COLO829 (cell line): ENCODE results near the gene RPS25.
"Not testable (repeated sequence)": the region's sequence is repeated elsewhere in the genome, so short reads cannot be mapped to it uniquely, and the experiment has no call there.

Source experiments
- DNase-seq: peaks from one replicate; pipeline ENCODE4 v3.0.0; 2012; ENCODE audit warnings: low spot score

The RPS25 gene

DNA sequence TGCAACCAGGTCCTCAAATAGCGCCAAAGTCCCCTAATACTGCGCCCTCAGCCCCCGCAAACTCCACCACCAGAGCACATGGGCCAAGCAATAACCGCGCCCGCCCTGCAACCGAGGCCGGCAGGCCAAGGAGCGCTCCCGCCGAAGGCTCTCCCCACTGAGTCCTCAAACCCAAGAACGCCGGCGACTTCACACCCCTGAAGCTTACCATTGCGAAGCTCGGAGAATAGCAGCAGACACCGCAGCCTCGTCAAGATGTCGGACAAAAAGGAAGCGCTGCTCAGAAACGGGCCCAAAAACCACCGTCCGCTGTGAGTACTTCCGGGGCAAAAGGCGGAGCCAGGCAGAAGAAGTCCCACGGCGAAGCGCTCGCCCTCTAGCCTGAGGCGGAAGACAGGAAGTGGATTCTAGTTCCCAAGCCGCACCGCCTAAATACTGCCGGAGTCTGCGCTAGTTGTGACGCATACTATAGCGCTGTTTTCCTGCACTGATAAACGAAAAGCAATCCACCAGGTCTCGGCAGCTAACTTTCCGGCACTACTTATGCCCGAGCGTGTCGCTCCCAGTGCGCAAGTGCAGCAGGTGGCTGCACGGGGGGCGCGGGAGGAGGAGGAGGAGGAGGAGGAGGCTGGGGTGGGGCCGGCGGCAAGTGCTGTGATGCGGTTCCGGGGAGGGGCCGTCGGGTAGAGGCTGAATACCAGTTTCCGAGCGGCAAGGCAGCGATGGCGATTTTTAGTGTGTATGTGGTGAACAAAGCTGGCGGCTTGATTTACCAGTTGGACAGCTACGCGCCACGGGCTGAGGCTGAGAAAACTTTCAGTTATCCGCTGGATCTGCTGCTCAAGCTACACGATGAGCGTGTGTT lies at the start of gene RPS25, which contains the start of gene TRAPPC4:
Gene RPS25, minus strand, starts transcription at position 270 of the 865 bp plus-strand sequence. Its CDS starts 59 bp downstream, at position 211.
Gene TRAPPC4, plus strand, starts transcription at position 693 of the 865 bp plus-strand sequence. Its CDS starts 30 bp downstream, at position 723.
- DNase-seq, result peak; percentile 91

DNA sequence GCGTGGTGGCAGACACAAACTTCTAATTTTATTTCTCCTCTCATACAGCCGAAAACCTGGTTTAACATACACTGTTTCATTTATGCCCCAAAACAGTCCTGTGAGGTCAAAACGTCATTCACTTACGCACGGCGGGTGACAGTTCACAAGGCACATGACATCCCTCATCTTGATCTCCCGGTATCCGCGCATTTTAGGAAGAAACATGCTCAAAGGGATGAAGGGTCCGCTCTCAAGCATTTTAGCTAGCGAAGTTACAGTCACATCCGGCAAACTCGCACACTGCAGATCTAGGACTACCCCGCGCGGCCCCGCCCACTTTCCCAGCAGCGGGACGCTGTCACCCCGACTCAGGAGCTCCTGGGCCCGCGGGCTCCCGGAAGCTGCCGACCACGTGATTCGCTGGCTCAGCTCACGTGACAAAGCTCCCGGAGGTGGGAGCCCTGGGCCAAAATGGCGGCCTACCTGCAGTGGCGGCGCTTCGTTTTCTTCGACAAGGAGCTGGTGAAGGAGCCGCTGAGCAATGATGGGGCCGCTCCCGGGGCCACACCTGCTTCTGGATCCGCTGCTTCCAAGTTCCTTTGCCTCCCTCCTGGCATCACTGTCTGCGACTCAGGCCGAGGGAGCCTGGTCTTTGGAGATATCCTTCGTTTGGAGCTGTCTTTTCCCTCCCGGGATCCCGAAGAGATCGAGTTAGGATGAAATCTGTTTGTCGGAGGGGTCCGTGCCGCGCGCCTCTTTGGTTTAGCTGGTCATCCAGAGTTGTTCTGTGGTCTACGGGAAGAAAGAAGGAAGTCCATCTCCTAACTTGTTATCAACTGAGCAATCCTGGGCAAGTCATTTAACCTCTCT lies 49.5 kb upstream of the RPS25 start, which contains the start of gene VPS11:
Gene VPS11, plus strand, starts transcription at position 448 of the 852 bp plus-strand sequence. Its CDS starts 6 bp downstream, at position 454.
- DNase-seq, result peak; percentile 96

GRCh38 chr11:119065369-119065768 lies 47.2 kb upstream of the RPS25 start:
- peak; percentile 53 for DNase-seq

GRCh38 chr11:119062779-119063178 lies 44.6 kb upstream of the RPS25 start:
- DNase-seq, result no peak

- no peak for DNase-seq
Measured at GRCh38 chr11:119061256-119061655, 43.1 kb upstream of the RPS25 start.

DNA sequence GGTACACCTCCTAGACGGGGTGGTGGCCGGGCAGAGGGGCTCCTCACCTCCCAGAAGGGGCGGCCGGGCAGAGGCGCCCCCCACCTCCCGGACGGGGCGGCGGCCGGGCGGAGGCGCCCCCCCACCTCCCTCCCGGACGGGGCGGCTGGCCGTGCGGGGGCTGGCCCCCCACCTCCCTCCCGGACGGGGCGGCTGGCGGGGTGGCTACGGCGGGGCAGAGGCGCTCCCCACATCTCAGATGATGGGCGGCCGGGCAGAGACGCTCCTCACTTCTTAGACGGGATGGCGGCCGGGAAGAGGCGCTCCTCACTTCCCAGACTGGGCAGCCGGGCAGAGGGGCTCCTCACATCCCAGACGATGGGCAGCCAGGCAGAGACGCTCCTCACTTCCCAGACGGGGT lies 41.0 kb upstream of the RPS25 start:
- not testable (repeated sequence) for DNase-seq

GRCh38 chr11:119057000-119057769 lies 39.0 kb upstream of the RPS25 start, which contains the start of gene HYOU1:
Gene HYOU1, minus strand, starts transcription at chr11:119057205. Its CDS starts 1,045 bp downstream, at chr11:119056160.
- peak; percentile 91 for DNase-seq

DNA sequence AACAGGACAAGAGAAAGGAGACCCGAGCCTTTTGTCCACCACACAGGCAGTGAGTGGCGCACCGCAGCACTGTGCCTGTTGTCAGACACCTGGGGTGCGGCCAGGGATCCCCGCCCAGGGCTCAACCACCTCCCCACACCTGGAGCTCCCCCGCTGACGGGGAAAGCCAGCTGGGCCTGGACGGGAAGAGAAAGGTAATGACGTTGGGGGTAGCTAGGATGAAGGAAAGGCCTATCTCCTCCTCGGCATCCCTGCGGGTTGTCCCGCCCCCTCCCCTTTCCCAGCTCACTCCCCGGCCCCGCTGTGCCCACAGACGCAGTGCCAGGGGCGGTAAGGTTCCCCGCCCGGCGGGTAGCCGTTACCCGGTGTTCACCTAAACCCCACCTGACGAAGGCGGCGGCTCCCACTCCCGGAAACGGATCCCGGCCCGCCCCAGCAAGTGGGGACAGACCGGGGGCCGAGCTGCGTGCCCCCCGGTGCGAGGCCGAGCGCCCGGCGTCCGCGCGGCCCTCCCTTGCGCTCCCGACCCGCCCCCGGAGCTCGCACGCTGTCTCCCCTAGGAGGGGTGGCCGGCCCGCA lies 38.4 kb upstream of the RPS25 start:
- no peak for DNase-seq

GRCh38 chr11:119055901-119056300 lies 37.8 kb upstream of the RPS25 start:
- DNase-seq, result no peak

DNA sequence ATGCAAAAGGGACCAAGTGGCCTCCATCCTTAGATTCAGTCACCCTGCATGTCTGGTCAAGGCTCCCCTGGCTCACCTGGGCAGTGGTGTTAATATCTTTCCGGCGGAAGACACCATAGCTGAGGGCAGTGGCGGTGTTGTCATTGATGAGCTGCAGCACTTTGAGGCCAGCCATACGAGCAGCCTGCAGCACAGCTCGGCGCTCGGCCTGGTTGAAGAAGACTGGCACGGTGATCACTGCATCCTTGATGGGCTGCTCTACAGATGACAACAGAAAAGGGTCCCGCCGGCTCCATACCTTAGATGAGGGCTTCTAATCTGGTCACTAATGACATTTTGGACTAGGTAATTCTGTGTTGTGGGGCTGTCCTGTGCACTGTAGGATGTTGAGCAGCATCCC lies 36.3 kb upstream of the RPS25 start:
- no peak for DNase-seq

DNA sequence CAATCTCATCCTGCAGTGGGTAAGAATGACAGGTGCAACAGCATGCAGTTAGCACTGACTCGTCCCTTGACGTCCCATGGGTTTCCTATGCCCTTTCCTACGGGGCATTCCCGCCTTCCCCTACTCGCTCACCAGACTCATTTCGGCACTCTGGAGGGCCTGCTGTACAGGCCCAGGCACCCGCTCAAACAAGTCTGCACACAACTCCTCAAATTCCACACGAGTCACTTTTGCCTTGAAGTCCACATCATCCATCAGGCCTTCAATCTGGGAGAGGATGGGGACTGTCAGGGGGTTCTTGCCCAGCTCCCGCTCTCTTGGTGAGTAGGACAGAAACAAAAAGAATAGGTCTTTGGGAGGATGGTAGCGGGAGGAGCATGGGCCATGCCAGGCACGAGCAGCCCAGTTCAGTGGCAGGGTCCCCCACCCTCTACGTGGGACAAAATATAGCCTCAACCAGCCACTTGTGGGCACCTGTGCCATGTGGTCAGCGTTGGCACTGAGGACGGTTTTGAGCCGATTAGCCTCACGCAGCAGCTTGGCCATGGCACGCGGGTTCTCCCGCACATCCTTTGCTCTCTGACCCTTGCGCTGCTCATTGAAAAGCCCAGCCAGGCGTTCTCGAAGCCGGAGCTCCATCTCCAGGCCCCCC lies 34.1 kb upstream of the RPS25 start:
- no peak for DNase-seq

DNA sequence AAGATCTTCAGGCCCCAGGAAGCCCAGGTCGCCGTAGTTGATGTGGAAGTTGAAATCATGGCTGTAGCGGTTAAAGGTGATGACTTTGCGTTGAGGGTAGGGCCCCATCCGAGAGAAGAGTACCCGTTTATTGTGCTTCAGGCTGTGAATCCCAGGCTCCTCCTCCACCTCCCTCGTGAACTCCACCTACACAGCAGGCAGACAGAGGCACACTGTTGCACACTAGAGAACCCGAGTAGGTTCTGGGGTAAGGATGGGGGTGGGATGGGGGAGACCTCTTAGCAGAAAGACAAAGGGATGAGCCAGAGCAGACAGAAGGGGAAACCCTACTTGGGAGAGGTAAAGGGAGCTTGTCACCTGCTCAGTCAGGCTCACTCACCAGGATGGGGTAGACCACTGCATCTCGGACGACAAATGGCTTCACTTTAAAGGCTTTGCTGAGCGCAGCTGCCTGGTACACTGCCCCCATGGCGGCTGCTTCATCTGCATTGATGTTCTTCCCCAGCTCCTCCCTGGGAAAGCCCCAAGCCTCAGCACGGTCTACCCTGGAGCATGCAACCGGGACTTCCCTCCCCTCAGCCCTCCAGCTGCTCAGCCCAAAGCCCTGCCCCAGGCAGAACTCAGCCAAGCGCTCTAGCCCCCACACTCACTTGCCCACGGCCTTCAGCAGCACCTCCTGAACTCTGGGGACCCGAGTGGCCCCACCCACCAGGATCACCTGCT lies 33.5 kb upstream of the RPS25 start:
- no peak for DNase-seq

DNA sequence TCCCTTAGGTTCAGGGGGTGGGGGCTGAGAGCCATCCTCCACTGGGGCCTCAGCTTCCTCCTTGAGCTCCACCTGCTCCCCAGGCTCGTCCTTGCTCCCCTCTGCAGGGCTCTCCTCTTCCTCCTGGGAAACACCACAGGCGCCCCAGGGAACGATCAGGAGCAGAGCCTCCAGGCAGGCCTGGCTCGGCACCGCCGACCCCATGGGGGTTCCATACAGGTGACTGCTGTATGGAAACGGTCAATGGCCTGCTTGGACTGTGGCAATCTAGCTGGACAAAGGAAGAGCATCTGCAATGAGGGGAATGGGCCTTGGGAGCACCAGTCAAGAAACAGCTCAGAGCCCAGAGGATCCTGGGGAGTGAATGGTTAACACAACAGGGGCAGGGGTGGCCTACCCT lies 30.9 kb upstream of the RPS25 start:
- DNase-seq, result no peak

- no peak for DNase-seq
Measured at GRCh38 chr11:119048644-119049043, 30.5 kb upstream of the RPS25 start.

DNA sequence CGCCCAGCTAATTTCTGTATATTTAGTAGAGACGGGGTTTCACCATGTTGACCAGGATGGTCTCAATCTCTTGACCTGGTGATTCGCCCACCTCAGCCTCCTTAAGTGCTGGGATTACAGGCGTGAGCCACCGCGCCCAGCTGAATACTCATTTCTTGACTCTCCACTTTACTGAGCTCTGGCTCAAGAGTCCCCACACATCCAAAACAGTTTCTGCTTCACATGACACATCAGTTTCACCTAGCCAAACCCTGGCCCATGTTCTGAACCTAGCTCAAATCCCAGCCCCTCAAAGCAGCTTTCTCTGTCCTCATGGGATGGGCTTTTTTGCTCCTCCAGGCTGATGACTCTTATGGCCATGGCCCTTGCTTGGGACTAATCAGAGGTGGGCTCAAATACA lies 29.1 kb upstream of the RPS25 start:
- DNase-seq, result no peak

GRCh38 chr11:119046489-119046888 lies 28.3 kb upstream of the RPS25 start:
- no peak for DNase-seq

DNA sequence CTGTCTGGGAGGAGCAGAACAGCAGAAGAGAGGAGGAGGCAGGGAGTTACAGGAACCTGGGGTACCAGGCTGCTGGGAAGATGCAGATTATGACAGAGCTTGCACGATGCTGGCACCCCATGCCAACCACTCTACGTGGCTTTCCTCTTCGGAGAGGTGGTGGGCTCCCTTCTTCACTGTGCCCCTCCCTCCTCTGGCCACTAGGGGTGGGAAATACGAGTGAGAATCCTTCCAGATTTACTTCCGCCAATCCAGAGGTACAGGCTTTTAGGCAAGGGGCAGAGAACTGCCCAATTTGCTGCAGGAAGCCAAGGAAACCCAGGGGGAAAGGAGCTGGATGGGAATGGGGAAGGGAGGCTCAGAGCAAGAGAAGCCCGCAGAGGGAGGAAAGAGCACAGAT lies 26.6 kb upstream of the RPS25 start:
- DNase-seq, result no peak

GRCh38 chr11:119042927-119043326 lies 24.8 kb upstream of the RPS25 start:
- no peak for DNase-seq

DNA sequence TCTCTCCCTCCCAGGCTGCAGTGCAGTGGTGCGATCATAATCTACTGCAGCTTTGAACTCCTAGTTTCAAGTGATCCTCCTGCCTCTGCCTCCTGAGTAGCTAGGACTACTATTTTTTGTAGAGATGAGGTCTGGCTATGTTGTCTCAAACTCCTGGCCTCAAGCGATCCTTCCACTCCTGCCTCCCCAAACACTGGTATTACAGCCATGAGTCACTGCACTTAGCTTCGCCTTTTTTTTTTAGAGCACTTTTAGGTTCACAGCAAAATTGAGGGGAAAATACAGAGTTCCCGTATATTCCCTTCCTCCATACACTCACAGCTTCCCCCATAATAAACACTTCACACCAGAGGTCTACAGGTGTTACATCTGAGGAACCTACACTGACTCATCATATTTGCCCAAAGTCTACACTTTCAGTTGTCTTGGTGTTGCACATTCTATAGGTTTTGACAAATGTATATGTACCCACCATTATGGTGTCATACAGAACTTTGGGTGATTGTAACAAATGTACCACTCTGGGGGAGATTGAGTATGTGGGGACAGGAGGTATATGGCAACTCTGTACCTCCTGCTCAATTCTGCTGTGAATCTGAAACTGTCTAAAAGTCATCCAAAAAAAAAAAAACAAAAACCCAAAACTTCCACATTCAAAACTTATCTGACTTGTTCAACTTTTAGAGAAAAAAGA lies 23.8 kb upstream of the RPS25 start:
- no peak for DNase-seq

GRCh38 chr11:119039471-119039870 lies 21.3 kb upstream of the RPS25 start:
- not testable (repeated sequence) for DNase-seq
